Hematopoietic multipotent progenitor cell (in vitro differentiated cells): Measurements from ENCODE around the gene URM1. TPM values are rescaled to one million over a fixed set of nuclear protein-coding genes. Genes with fewer than 3 reads are reported as not detected.
A peak's percentile ranks its signal among the peaks of the same experiment; 100 is the strongest.
"Not testable (repeated sequence)": the region's sequence is repeated elsewhere in the genome, so short reads cannot be mapped to it uniquely, and the experiment has no call there.

ENCODE experiments used
- DNase-seq, 3 donors: peaks; one replicate each; pipeline ENCODE4 v3.0.0-alpha.2; 2011 to 2015; ENCODE audit warnings: low read depth in 2 of 3, low spot score in 2 of 3
- total RNA-seq: library from RNA; depleted of rRNA; stranded (reverse); fragments of >200 nt; gene quantifications from one replicate; pipeline ENCODE4 v1.2.3, GENCODE V29; 2012

URM1 gene
- total RNA-seq, 1 donor: 28.5 TPM

GRCh38 chr9:128422022-128422782, 51.0 kb downstream of the URM1 start:
- DNase-seq: not testable (repeated sequence)

- DNase-seq: no peak
Measured at GRCh38 chr9:128422783-128423150, 51.6 kb downstream of the URM1 start.

- DNase-seq: not testable (repeated sequence)
Measured at GRCh38 chr9:128423356-128423755, 52.2 kb downstream of the URM1 start.

GRCh38 chr9:128424268-128424780, 53.1 kb downstream of the URM1 start:
- DNase-seq: no peak

- DNase-seq: no peak
Measured at GRCh38 chr9:128428644-128429512, 57.7 kb downstream of the URM1 start.

GRCh38 chr9:128429513-128430086, 58.4 kb downstream of the URM1 start:
- DNase-seq: no peak

- DNase-seq: no peak
Measured at GRCh38 chr9:128431207-128431606, 60.0 kb downstream of the URM1 start.

- DNase-seq: no peak
Measured at GRCh38 chr9:128434340-128434739, 63.2 kb downstream of the URM1 start.

- no peak for DNase-seq
Measured at GRCh38 chr9:128435611-128436010, 64.4 kb downstream of the URM1 start.

GRCh38 chr9:128438343-128439109, 67.4 kb downstream of the URM1 start:
- DNase-seq: peak; percentile 65 to 82 (median 80)

GRCh38 chr9:128439273-128439672, 68.1 kb downstream of the URM1 start:
- DNase-seq: no peak

Other genes with a start within 250 kb of the URM1 start
- gene PTGES2, start 243.6 kb upstream of the URM1 start, total RNA-seq: 54.4 TPM
- gene LCN2, start 221.9 kb upstream of the URM1 start, total RNA-seq: 2.2 TPM
- gene BBLN, start 211.1 kb upstream of the URM1 start, total RNA-seq: 109 TPM
- gene CIZ1, start 179.8 kb upstream of the URM1 start, total RNA-seq: 75.7 TPM
- gene DNM1, start 168.0 kb upstream of the URM1 start, total RNA-seq: 11.0 TPM
- gene GOLGA2, start 95.4 kb upstream of the URM1 start, total RNA-seq: 29.4 TPM
- 14.8 TPM for gene SWI5, start 95.1 kb upstream of the URM1 start, total RNA-seq
- 24.2 TPM for gene TRUB2, start 48.9 kb upstream of the URM1 start, total RNA-seq
- gene COQ4, start 48.5 kb upstream of the URM1 start, total RNA-seq: 61.9 TPM
- gene SLC27A4, start 30.8 kb upstream of the URM1 start, total RNA-seq: 23.2 TPM
- 29.1 TPM for gene CERCAM, start 49.5 kb downstream of the URM1 start, total RNA-seq
- gene ODF2, start 84.6 kb downstream of the URM1 start, total RNA-seq: 29.4 TPM
- 32.6 TPM for gene GLE1, start 133.3 kb downstream of the URM1 start, total RNA-seq
- gene SPTAN1, start 181.2 kb downstream of the URM1 start, total RNA-seq: 140 TPM